HUES6 (cell line): ENCODE measurements around the gene HOXA9.

ENCODE experiments used
- H3K27ac ChIP-seq: 2 replicates; pipeline ENCODE4 v1.7.0; 2013; ENCODE audit warnings: low read depth, mild to moderate bottlenecking, low read length, inconsistent platforms
- H3K27me3 ChIP-seq: 2 replicates; pipeline ENCODE4 v1.6.1; 2013; ENCODE audit warnings: low read length; ENCODE audit not compliant: control insufficient read depth, insufficient read depth
- H3K36me3 ChIP-seq: 2 replicates; pipeline ENCODE4 v1.6.1; 2013; ENCODE audit warnings: low read length; ENCODE audit not compliant: control insufficient read depth, insufficient read depth
- H3K4me1 ChIP-seq: 2 replicates; pipeline ENCODE4 v1.6.1; 2013; ENCODE audit warnings: low read length; ENCODE audit not compliant: control insufficient read depth, insufficient read depth
- H3K4me3 ChIP-seq: 2 replicates; pipeline ENCODE4 v1.5.1; 2013; ENCODE audit warnings: low read depth, low read length
- H3K9ac ChIP-seq: one replicate; pipeline ENCODE4 v1.6.1; 2013; ENCODE audit warnings: mild to moderate bottlenecking, low read length
- H3K9me3 ChIP-seq: 2 replicates; pipeline ENCODE4 v1.6.1; 2013; ENCODE audit warnings: low read depth, low read length; ENCODE audit not compliant: control insufficient read depth, insufficient read depth

HOXA9 gene

GRCh38 chr7:27153526-27153925, 11.8 kb downstream of the HOXA9 start:
- Histone ChIP-seq H3K9me3 (no peaks in the 10 kb centered on the region; the same call in 1 of the 2 replicates), H3K36me3 (no peaks in the 10 kb centered on the region), H3K4me3 (no peak overlapping the region), H3K27ac (no peak overlapping the region), H3K4me1 (peaks cover 20% of the 10 kb centered on the region; the same call in 1 of the 2 replicates), H3K9ac (peak overlapping the region; percentile 45), H3K27me3 (peaks cover 100% of the 10 kb centered on the region)

- H3K36me3 ChIP-seq: no peaks in the 10 kb centered on the region
- peak overlapping the region; percentile 59; the same call in 1 of the 2 replicates for H3K4me3 ChIP-seq
- H3K27ac ChIP-seq: no peak overlapping the region
- peak overlapping the region; percentile 57 for H3K9ac ChIP-seq
- H3K27me3 ChIP-seq: peaks cover 100% of the 10 kb centered on the region
- peaks cover 24% of the 10 kb centered on the region; the same call in 1 of the 2 replicates for H3K4me1 ChIP-seq
- no peaks in the 10 kb centered on the region; the same call in 1 of the 2 replicates for H3K9me3 ChIP-seq
Observed at GRCh38 chr7:27152816-27153442, 12.4 kb downstream of the HOXA9 start.

GRCh38 chr7:27151931-27152815, 13.2 kb downstream of the HOXA9 start, which contains the start of gene HOXA3:
TSS of gene HOXA3 (minus strand) at chr7:27152583. CDS start at chr7:27110640, 41,943 bp downstream.
- peaks cover 100% of the 10 kb centered on the region for H3K27me3 ChIP-seq
- H3K9me3 ChIP-seq: no peaks in the 10 kb centered on the region; the same call in 1 of the 2 replicates
- peaks cover 29% of the 10 kb centered on the region; the same call in 1 of the 2 replicates for H3K4me1 ChIP-seq
- H3K4me3 ChIP-seq: peak within 1 kb of the TSS; percentile 59
- H3K9ac ChIP-seq: peak within 1 kb of the TSS; percentile 57
- H3K27ac ChIP-seq: no peak within 1 kb of the TSS
- no peaks in the 10 kb centered on the region for H3K36me3 ChIP-seq

GRCh38 chr7:27151341-27151930, 13.9 kb downstream of the HOXA9 start:
- Histone ChIP-seq H3K4me3 (peak overlapping the region; percentile 59), H3K4me1 (peaks cover 31% of the 10 kb centered on the region; the same call in 1 of the 2 replicates), H3K27me3 (peaks cover 100% of the 10 kb centered on the region), H3K36me3 (no peaks in the 10 kb centered on the region), H3K27ac (no peak overlapping the region), H3K9me3 (no peaks in the 10 kb centered on the region), H3K9ac (peak overlapping the region; percentile 57)

- Histone ChIP-seq H3K27me3 (peaks cover 100% of the 10 kb centered on the region), H3K27ac (no peak overlapping the region), H3K4me3 (peak overlapping the region; percentile 59), H3K36me3 (no peaks in the 10 kb centered on the region), H3K9me3 (no peaks in the 10 kb centered on the region), H3K4me1 (peaks cover 31% of the 10 kb centered on the region; the same call in 1 of the 2 replicates), H3K9ac (peak overlapping the region; percentile 57)
Observed at GRCh38 chr7:27150568-27151340, 14.6 kb downstream of the HOXA9 start.

- Histone ChIP-seq H3K27ac (no peak overlapping the region), H3K9ac (peak overlapping the region; percentile 57), H3K36me3 (no peaks in the 10 kb centered on the region), H3K4me3 (peak overlapping the region; percentile 59), H3K9me3 (no peaks in the 10 kb centered on the region), H3K27me3 (peaks cover 100% of the 10 kb centered on the region), H3K4me1 (peaks cover 25% of the 10 kb centered on the region; the same call in 1 of the 2 replicates)
Observed at GRCh38 chr7:27149842-27150567, 15.3 kb downstream of the HOXA9 start.

GRCh38 chr7:27148756-27149641, 16.3 kb downstream of the HOXA9 start:
- H3K27me3 ChIP-seq: peaks cover 100% of the 10 kb centered on the region
- no peaks in the 10 kb centered on the region for H3K9me3 ChIP-seq
- no peak overlapping the region; the same call in 1 of the 2 replicates for H3K27ac ChIP-seq
- peaks cover 25% of the 10 kb centered on the region; the same call in 1 of the 2 replicates for H3K4me1 ChIP-seq
- peak overlapping the region; percentile 54 for H3K9ac ChIP-seq
- peak overlapping the region; percentile 59; the same call in 1 of the 2 replicates for H3K4me3 ChIP-seq
- no peaks in the 10 kb centered on the region for H3K36me3 ChIP-seq

GRCh38 chr7:27148031-27148755, 17.1 kb downstream of the HOXA9 start:
- Histone ChIP-seq H3K9me3 (no peaks in the 10 kb centered on the region), H3K36me3 (no peaks in the 10 kb centered on the region), H3K27me3 (peaks cover 100% of the 10 kb centered on the region), H3K4me3 (peak overlapping the region; percentile 48), H3K4me1 (peaks cover 27% of the 10 kb centered on the region; the same call in 1 of the 2 replicates), H3K27ac (no peak overlapping the region; the same call in 1 of the 2 replicates), H3K9ac (peak overlapping the region; percentile 54)
